Suprapubic skin (tissue), 4 donors: Measurements from ENCODE around the gene TEKT5.

Experiments
- POLR2A ChIP-seq, 2 donors: fragments of 450-650 bp; IDR thresholded peaks; one replicate each; pipeline ENCODE4 v1.6.1; 2017; ENCODE audit warnings: antibody characterized with exemption in 2 of 2, mild to moderate bottlenecking in 2 of 2, moderate library complexity in 2 of 2
- POLR2AphosphoS5 ChIP-seq, 3 donors: sonication (generic); formaldehyde crosslinking; IDR thresholded peaks; one replicate each; pipeline ENCODE4 v1.6.1; 2017; ENCODE audit warnings: antibody characterized with exemption in 3 of 3
- TF ChIP-seq, protein P1 (sequence below), 2 donors: fragments of 200-600 bp in 1 of 2; fragments of 450-650 bp in 1 of 2; sonication (generic) in 1 of 2; IDR thresholded peaks; one replicate each; pipeline ENCODE4 v1.5.1; 2016 to 2019; ENCODE audit warnings: antibody characterized with exemption in 2 of 2, mild to moderate bottlenecking in 1 of 2, moderate library complexity in 1 of 2

DNA sequence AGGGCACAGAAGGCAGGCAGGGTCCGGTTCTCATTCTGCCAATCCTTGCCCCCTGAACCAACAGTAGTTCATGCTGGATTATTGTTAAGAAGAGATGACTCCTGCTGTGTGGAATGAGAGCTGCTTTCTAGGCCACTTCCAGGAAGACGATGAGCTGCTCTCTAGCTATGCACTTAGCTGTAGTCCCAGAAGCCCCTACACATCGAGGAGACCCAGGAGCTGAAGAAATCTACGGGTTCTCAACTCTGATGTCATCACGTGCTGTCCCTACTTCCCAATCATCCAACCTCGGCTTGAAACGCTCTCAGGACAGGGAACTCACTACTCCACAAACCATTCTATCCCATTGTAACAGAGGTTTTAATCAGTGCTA is 85.3 kb downstream of the TEKT5 start:
- TF ChIP-seq, protein P1, sequence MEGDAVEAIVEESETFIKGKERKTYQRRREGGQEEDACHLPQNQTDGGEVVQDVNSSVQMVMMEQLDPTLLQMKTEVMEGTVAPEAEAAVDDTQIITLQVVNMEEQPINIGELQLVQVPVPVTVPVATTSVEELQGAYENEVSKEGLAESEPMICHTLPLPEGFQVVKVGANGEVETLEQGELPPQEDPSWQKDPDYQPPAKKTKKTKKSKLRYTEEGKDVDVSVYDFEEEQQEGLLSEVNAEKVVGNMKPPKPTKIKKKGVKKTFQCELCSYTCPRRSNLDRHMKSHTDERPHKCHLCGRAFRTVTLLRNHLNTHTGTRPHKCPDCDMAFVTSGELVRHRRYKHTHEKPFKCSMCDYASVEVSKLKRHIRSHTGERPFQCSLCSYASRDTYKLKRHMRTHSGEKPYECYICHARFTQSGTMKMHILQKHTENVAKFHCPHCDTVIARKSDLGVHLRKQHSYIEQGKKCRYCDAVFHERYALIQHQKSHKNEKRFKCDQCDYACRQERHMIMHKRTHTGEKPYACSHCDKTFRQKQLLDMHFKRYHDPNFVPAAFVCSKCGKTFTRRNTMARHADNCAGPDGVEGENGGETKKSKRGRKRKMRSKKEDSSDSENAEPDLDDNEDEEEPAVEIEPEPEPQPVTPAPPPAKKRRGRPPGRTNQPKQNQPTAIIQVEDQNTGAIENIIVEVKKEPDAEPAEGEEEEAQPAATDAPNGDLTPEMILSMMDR (IDR thresholded peaks at IDR 0.05) = no peak
- TF ChIP-seq POLR2A (IDR thresholded peaks at IDR 0.05) (no peak), POLR2AphosphoS5 (IDR thresholded peaks at IDR 0.05) (no peak)
